ENCODE measurements around the gene C1D. TPM values are rescaled to one million over a fixed set of nuclear protein-coding genes. Genes with fewer than 3 reads are reported as not detected.

The C1D gene
- total and polyA plus RNA-seq, 2 experiments from 2014 or later = 29.4 to 55.6 TPM

DNA sequence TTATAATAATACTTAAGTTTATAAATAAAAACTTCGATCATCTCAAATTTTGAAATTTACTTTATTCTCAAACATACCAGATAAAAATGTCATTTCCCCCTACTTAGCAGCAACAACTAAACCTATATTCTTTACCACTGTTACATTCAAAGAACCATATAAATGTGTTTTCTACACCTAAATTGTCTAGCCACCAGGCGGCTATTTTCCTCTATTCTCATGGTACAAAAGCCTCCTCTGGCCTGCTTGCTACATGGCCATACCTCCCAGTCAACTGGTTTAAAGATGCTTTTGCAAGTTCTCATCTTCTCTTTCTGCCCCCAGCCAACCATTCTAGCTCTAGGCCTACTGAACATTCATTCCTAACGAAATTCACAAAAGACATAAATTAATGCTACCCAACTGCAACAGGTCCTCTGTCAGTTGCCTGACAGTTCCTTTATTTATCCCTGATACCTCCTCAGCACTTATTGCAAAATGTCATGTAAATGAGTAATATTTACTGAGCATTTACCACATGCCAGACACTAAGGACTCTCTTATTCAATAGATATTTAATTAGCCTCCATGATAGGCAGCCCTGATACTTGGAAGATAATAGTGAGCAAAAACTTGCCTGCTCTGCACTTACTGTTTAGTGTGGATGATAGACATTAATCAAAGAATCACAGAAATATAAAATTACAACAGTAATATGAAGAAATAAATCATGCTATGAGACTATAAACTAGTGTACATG is 5.0 kb downstream of the C1D start:
- no peaks in the 10 kb centered on the region for H3K36me3 ChIP-seq (replicated peaks; ENCODE audit: insufficient read depth, low read depth)
- no peak overlapping the region for H2AFZ ChIP-seq
- H3K9me2 ChIP-seq (replicated peaks; ENCODE audit: insufficient read depth) = no peaks in the 10 kb centered on the region

DNA sequence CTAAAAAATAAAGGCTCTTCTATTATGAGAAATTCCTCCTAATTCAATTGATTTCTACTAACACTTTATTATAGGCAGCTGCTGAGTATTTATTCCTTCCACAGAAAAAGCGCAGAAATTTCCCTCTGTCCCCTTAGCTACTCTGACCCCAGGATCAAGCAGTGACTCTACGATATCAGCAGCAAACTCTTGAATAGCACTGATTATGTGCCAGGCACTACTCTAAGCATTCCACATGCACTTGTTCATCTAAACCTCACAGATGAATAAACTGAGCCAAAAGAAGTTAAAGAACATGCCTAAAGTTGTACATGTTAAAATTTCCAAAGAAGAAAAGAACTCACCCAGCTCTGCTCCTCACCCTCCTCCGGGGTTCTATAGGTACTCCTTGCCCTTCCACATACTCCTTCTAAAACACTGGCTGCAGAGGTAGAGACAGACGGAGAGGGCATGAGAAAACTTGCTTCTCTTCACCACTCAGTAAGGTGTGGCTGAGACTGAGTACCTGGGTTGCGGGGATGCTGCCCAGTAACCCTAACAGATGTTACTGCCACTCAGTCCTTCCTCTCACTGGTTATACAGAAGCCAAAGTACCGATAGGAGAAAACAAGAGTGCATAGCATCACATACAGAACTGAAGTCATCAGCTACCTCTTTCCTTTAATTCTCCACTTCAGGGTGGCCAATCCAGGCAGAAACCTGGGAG is 9.9 kb downstream of the C1D start:
- no peak for DNase-seq (ENCODE audit: low spot score)
- H3K4me3 ChIP-seq = no peak overlapping the region
- peaks cover 36% of the 10 kb centered on the region for H4K20me1 ChIP-seq (ENCODE audit: insufficient read depth, poor library complexity, severe bottlenecking)
- H3K79me2 ChIP-seq = peaks cover 100% of the 10 kb centered on the region
- no peaks in the 10 kb centered on the region for H3K9me3 ChIP-seq (ENCODE audit: low read depth)
- H3K4me1 ChIP-seq (ENCODE audit: insufficient read depth) = no peaks in the 10 kb centered on the region
- H3K27me3 ChIP-seq = no peaks in the 10 kb centered on the region
- H3K9me2 ChIP-seq (replicated peaks; ENCODE audit: insufficient read depth) = no peaks in the 10 kb centered on the region
- H2AFZ ChIP-seq = no peak overlapping the region
- H3K4me2 ChIP-seq = no peak overlapping the region
- 91% methylated on average over 6 of the region's 6 CpGs for WGBS (ENCODE audit: low lambda C conversion rate, missing lambda C conversion rate)
- H3K36me3 ChIP-seq (replicated peaks; ENCODE audit: insufficient read depth, low read depth) = no peaks in the 10 kb centered on the region
- no peak overlapping the region for H3K27ac ChIP-seq
- TF ChIP-seq EZH2phosphoT487 (IDR thresholded peaks at IDR 0.05; ENCODE audit: low read depth, severe bottlenecking, unreplicated experiment) (no peak), EZH2 (IDR thresholded peaks at IDR 0.05; ENCODE audit: borderline replicate concordance) (no peak)
- TF ChIP-seq, protein P1, sequence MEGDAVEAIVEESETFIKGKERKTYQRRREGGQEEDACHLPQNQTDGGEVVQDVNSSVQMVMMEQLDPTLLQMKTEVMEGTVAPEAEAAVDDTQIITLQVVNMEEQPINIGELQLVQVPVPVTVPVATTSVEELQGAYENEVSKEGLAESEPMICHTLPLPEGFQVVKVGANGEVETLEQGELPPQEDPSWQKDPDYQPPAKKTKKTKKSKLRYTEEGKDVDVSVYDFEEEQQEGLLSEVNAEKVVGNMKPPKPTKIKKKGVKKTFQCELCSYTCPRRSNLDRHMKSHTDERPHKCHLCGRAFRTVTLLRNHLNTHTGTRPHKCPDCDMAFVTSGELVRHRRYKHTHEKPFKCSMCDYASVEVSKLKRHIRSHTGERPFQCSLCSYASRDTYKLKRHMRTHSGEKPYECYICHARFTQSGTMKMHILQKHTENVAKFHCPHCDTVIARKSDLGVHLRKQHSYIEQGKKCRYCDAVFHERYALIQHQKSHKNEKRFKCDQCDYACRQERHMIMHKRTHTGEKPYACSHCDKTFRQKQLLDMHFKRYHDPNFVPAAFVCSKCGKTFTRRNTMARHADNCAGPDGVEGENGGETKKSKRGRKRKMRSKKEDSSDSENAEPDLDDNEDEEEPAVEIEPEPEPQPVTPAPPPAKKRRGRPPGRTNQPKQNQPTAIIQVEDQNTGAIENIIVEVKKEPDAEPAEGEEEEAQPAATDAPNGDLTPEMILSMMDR (IDR thresholded peaks at IDR 0.05; ENCODE audit: poor library complexity) = no peak

More for the DNA sequence above, 5.0 kb downstream of the C1D start:
- no peak for DNase-seq (ENCODE audit: low spot score)
- 96% methylated on average over 3 of the region's 3 CpGs for WGBS (ENCODE audit: low lambda C conversion rate, missing lambda C conversion rate)
- no peaks in the 10 kb centered on the region for H3K9me3 ChIP-seq (ENCODE audit: low read depth)
- H3K4me2 ChIP-seq = no peak overlapping the region
- peaks cover 34% of the 10 kb centered on the region for H4K20me1 ChIP-seq (ENCODE audit: insufficient read depth, poor library complexity, severe bottlenecking)
- no peak overlapping the region for H3K27ac ChIP-seq
- TF ChIP-seq, protein P1 (IDR thresholded peaks at IDR 0.05; ENCODE audit: poor library complexity) = no peak
- TF ChIP-seq EZH2 (IDR thresholded peaks at IDR 0.05; ENCODE audit: borderline replicate concordance) (no peak), EZH2phosphoT487 (IDR thresholded peaks at IDR 0.05; ENCODE audit: low read depth, severe bottlenecking, unreplicated experiment) (no peak)
- H3K27me3 ChIP-seq = no peaks in the 10 kb centered on the region
- peaks cover 98% of the 10 kb centered on the region for H3K79me2 ChIP-seq
- H3K4me3 ChIP-seq = no peak overlapping the region
- H3K4me1 ChIP-seq (ENCODE audit: insufficient read depth) = peaks cover 14% of the 10 kb centered on the region

DNA sequence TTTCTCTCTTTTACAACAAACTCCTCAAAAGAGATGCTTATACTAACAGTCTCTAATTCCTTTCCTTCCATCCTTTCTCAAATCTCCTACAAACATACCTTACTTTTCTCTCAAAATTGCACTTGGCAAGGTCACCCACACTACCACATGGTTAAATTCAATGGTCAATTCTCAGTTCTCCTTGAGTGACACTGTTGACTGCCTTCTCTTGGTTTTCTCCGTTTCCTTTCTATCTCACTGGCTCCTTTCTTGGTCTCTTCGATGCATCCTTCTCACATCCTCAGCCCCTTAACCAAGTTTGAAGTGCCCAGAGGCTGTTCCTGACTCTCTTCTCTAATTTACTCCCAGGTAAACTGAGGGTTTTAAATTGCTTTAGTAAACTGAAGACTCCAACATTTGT is 12.5 kb downstream of the C1D start:
- WGBS (ENCODE audit: low lambda C conversion rate, missing lambda C conversion rate) = 98% methylated on average over 2 of the region's 2 CpGs
- Histone ChIP-seq H3K27ac (no peak overlapping the region), H3K79me2 (peaks cover 86% of the 10 kb centered on the region), H3K9me3 (ENCODE audit: low read depth) (no peaks in the 10 kb centered on the region), H3K4me2 (no peak overlapping the region), H2AFZ (no peak overlapping the region), H3K4me3 (no peak overlapping the region), H3K9me2 (replicated peaks; ENCODE audit: insufficient read depth) (no peaks in the 10 kb centered on the region), H3K36me3 (replicated peaks; ENCODE audit: insufficient read depth, low read depth) (no peaks in the 10 kb centered on the region), H3K27me3 (no peaks in the 10 kb centered on the region), H4K20me1 (ENCODE audit: insufficient read depth, poor library complexity, severe bottlenecking) (peaks cover 19% of the 10 kb centered on the region), H3K4me1 (ENCODE audit: insufficient read depth) (no peaks in the 10 kb centered on the region)
- no peak for DNase-seq (ENCODE audit: low spot score)
- TF ChIP-seq EZH2phosphoT487 (IDR thresholded peaks at IDR 0.05; ENCODE audit: low read depth, severe bottlenecking, unreplicated experiment) (no peak), EZH2 (IDR thresholded peaks at IDR 0.05; ENCODE audit: borderline replicate concordance) (no peak)
- TF ChIP-seq, protein P1 (IDR thresholded peaks at IDR 0.05; ENCODE audit: poor library complexity) = no peak

All from hepatocyte (in vitro differentiated cells).